IMR-90 (cell line): ENCODE results near the gene POLD4. TPM values are rescaled to one million over a fixed set of nuclear protein-coding genes. Genes with fewer than 3 reads are reported as not detected.

Experiments
- ATAC-seq: fragments of 200-7000 bp; cut with Tn5 transposase; 2 replicates; pipeline ENCODE4 v1.9.1; 2020; ENCODE audit warnings: low read depth, mild to moderate bottlenecking, moderate library complexity
- BruUV-seq: library from RNA; stranded (reverse); fragments of 400-500 nt; replicated peaks from 2 replicates; lab custom pipeline; 2021; lab: Mats Ljungman, UMichigan
- CTCF ChIA-PET: fragments of 300-600 bp; formaldehyde crosslinking; extraction: SDS; loops from one replicate; lab custom pipeline; 2021; ENCODE audit warnings: antibody characterized with exemption; lab: Yijun Ruan, JAX
- POLR2A ChIA-PET: fragments of 300-600 bp; sonication (Branson Sonifier 250); formaldehyde crosslinking; loops from one replicate; lab custom pipeline; 2022; ENCODE audit warnings: antibody characterized with exemption; ENCODE audit not compliant: unreplicated experiment; lab: Charles Lee
- DNase-seq: peaks from one replicate; pipeline ENCODE4 v3.0.0; 2013
- H2AFZ ChIP-seq: replicated peaks from 2 replicates; pipeline ENCODE3; 2013; ENCODE audit warnings: low read length, mild to moderate bottlenecking; ENCODE audit not compliant: poor library complexity
- H2AK5ac ChIP-seq: 2 replicates; pipeline ENCODE4 v1.6.1; 2013; ENCODE audit warnings: low read depth, low read length, inconsistent platforms
- H2AK9ac ChIP-seq: replicated peaks from 2 replicates; pipeline ENCODE3; 2013; ENCODE audit warnings: mild to moderate bottlenecking, low read depth, low read length, moderate library complexity; ENCODE audit not compliant: poor library complexity
- H2BK120ac ChIP-seq: 2 replicates; pipeline ENCODE4 v1.6.1; 2013; ENCODE audit warnings: low read depth, low read length, inconsistent platforms
- H2BK15ac ChIP-seq: 3 replicates; pipeline ENCODE4 v1.6.1; 2013; ENCODE audit warnings: low read depth, low read length, inconsistent platforms
- H2BK20ac ChIP-seq: 2 replicates; pipeline ENCODE4 v1.6.1; 2013; ENCODE audit warnings: low read depth, mild to moderate bottlenecking, inconsistent platforms, low read length, moderate library complexity
- H2BK5ac ChIP-seq: 2 replicates; pipeline ENCODE4 v1.6.1; 2013; ENCODE audit warnings: mild to moderate bottlenecking, low read depth, low read length, inconsistent platforms; ENCODE audit not compliant: poor library complexity, severe bottlenecking
- H3K14ac ChIP-seq: replicated peaks from 2 replicates; pipeline ENCODE4 v1.6.1; 2013; ENCODE audit warnings: low read depth, low read length, inconsistent platforms
- H3K18ac ChIP-seq: 2 replicates; pipeline ENCODE4 v1.6.1; 2013; ENCODE audit warnings: low read depth, low read length, control low read depth
- H3K23ac ChIP-seq: 2 replicates; pipeline ENCODE4 v1.6.1; 2013; ENCODE audit warnings: low read depth, low read length, inconsistent platforms
- H3K27ac ChIP-seq: 2 replicates; pipeline ENCODE4 v1.5.1; 2013; ENCODE audit warnings: mild to moderate bottlenecking, control low read depth, low read length; ENCODE audit not compliant: insufficient read depth
- H3K27me3 ChIP-seq: 2 replicates; pipeline ENCODE4 v1.6.1; 2013; ENCODE audit warnings: low read length; ENCODE audit not compliant: control insufficient read depth, insufficient read depth
- H3K36me3 ChIP-seq: 2 replicates; pipeline ENCODE4 v1.6.1; 2013; ENCODE audit warnings: low read length, mixed read lengths; ENCODE audit not compliant: control insufficient read depth, insufficient read depth
- H3K4ac ChIP-seq: 2 replicates; pipeline ENCODE4 v1.6.1; 2013; ENCODE audit warnings: low read depth, low read length, inconsistent platforms
- H3K4me1 ChIP-seq: 2 replicates; pipeline ENCODE4 v1.6.1; 2013; ENCODE audit warnings: low read length, mixed read lengths; ENCODE audit not compliant: control insufficient read depth, insufficient read depth
- H3K4me2 ChIP-seq: 2 replicates; pipeline ENCODE4 v1.6.1; 2013; ENCODE audit warnings: low read depth, mild to moderate bottlenecking, control low read depth, low read length, moderate library complexity
- H3K4me3 ChIP-seq: 2 replicates; pipeline ENCODE4 v1.5.1; 2013; ENCODE audit warnings: low read depth, mild to moderate bottlenecking, control low read depth, low read length, moderate library complexity; ENCODE audit not compliant: insufficient read depth
- H3K56ac ChIP-seq: 2 replicates; pipeline ENCODE4 v1.6.1; 2013; ENCODE audit warnings: low read length, inconsistent platforms; ENCODE audit not compliant: insufficient read depth; ENCODE audit errors: extremely low read depth
- H3K79me1 ChIP-seq, 2 experiments: 2 replicates each; pipeline ENCODE4 v1.6.1; 2013; ENCODE audit warnings: low read length in 2 of 2, inconsistent platforms in 1 of 2, low read depth in 1 of 2
- H3K9ac ChIP-seq: 2 replicates; pipeline ENCODE4 v1.6.1; 2013; ENCODE audit warnings: low read depth, low read length, control low read depth
- H3K9me1 ChIP-seq: 2 replicates; pipeline ENCODE4 v1.6.1; 2013; ENCODE audit warnings: low read length, inconsistent platforms; ENCODE audit not compliant: insufficient read depth
- H3K9me3 ChIP-seq: 2 replicates; pipeline ENCODE4 v1.6.1; 2013; ENCODE audit warnings: low read length; ENCODE audit not compliant: control insufficient read depth, insufficient read depth
- H4K20me1 ChIP-seq: 2 replicates; pipeline ENCODE4 v1.6.1; 2013; ENCODE audit warnings: low read length, inconsistent platforms; ENCODE audit not compliant: insufficient read depth
- H4K5ac ChIP-seq: 2 replicates; pipeline ENCODE4 v1.6.1; 2013; ENCODE audit warnings: mild to moderate bottlenecking, low read depth, low read length, control low read depth
- H4K8ac ChIP-seq, 2 experiments: 2 replicates each; pipeline ENCODE4 v1.6.1; 2013; ENCODE audit warnings: low read depth in 2 of 2, low read length in 2 of 2, control low read depth in 1 of 2, inconsistent platforms in 1 of 2
- H4K91ac ChIP-seq: 2 replicates; pipeline ENCODE4 v1.6.1; 2013; ENCODE audit warnings: low read depth, low read length, inconsistent platforms; ENCODE audit not compliant: insufficient read depth
- BHLHE40 ChIP-seq: fragments of 150-350 bp; IDR thresholded peaks from 2 replicates; pipeline ENCODE4 v1.6.1; 2016; ENCODE audit warnings: mild to moderate bottlenecking, low read depth, low read length
- CEBPB ChIP-seq: IDR thresholded peaks from 2 replicates; pipeline ENCODE4 v1.6.1; 2012; ENCODE audit warnings: low read depth, low read length, improper control_type of control experiment
- CHD1 ChIP-seq: IDR thresholded peaks from 2 replicates; pipeline ENCODE4 v1.6.1; 2012; ENCODE audit warnings: low read depth, low read length, improper control_type of control experiment
- CTCF ChIP-seq: conservative IDR thresholded peaks from 2 replicates; pipeline ENCODE4 v1.5.1; 2012; ENCODE audit warnings: mild to moderate bottlenecking, low read depth, low read length, improper control_type of control experiment
- ELK1 ChIP-seq: fragments of 150-350 bp; IDR thresholded peaks from 2 replicates; pipeline ENCODE4 v1.6.1; 2016; ENCODE audit warnings: low read depth, mild to moderate bottlenecking, low read length, moderate library complexity, borderline replicate concordance
- FOS ChIP-seq: fragments of 150-350 bp; IDR thresholded peaks from 2 replicates; pipeline ENCODE4 v1.6.1; 2016; ENCODE audit warnings: low read depth, low read length
- MAZ ChIP-seq: IDR thresholded peaks from 2 replicates; pipeline ENCODE4 v1.6.1; 2012; ENCODE audit warnings: low read depth, mild to moderate bottlenecking, low read length, improper control_type of control experiment, moderate library complexity, borderline replicate concordance
- NFE2L2 ChIP-seq: fragments of 150-350 bp; IDR thresholded peaks from 2 replicates; pipeline ENCODE4 v1.6.1; 2016; ENCODE audit warnings: low read depth, mild to moderate bottlenecking, low read length
- POLR2A ChIP-seq: IDR thresholded peaks from 2 replicates; pipeline ENCODE4 v1.6.1; 2012; ENCODE audit warnings: mild to moderate bottlenecking, low read depth, low read length
- SMC3 ChIP-seq: fragments of 150-350 bp; IDR thresholded peaks from 2 replicates; pipeline ENCODE4 v1.6.1; 2016; ENCODE audit warnings: low read depth, mild to moderate bottlenecking, antibody characterized with exemption, low read length, moderate library complexity
- USF2 ChIP-seq: fragments of 150-350 bp; IDR thresholded peaks from 2 replicates; pipeline ENCODE4 v1.6.1; 2017; ENCODE audit warnings: mild to moderate bottlenecking, antibody characterized with exemption, low read length, low read depth
- WGBS, 2 experiments: methylation state at CpG; one replicate each; pipeline versions ENCODE4 v1.1.5 to v1.1.7; 2013; ENCODE audit warnings: missing lambda C conversion rate in 2 of 2; ENCODE audit not compliant: insufficient read length in 1 of 2; ENCODE audit errors: extremely low coverage in 2 of 2; 5-methylcytosine and 5-hydroxymethylcytosine counted together
- dilution Hi-C: fragments of 300-500 bp; cut with HindIII; formaldehyde crosslinking; loops from one replicate; pipeline ENCODE4 v1.14.3; 2018; ENCODE audit warnings: low sequenced_read_pairs; ENCODE audit not compliant: unreplicated experiment
- in situ Hi-C: fragments of 300-500 bp; cut with MboI; formaldehyde crosslinking; loops from 3 replicates; pipeline ENCODE4 v1.14.3; 2019; ENCODE audit warnings: low sequenced_read_pairs, inconsistent platforms, mixed read lengths
- intact Hi-C: fragments of 100-400 bp; cut with micrococcal nuclease; formaldehyde crosslinking; loops from 2 replicates; pipeline ENCODE4 v1.10.0; 2022
- polyA plus RNA-seq, 3 experiments: library from polyadenylated mRNA; depleted of rRNA; stranded (reverse); fragments of >200 nt; gene quantifications; 2 replicates each; pipeline ENCODE4 v1.2.3, GENCODE V29; 2012; ENCODE audit warnings: low replicate concordance in 1 of 3
- total RNA-seq: library from RNA; depleted of rRNA; stranded (reverse); fragments of >200 nt; gene quantifications from 2 replicates; pipeline ENCODE4 v1.2.3, GENCODE V29; 2012

The POLD4 gene
- total and polyA plus RNA-seq, 2 of the 4 experiments (the other 2 are of a cell fraction): 46.4 to 133 TPM

GRCh38 chr11:67401495-67402191 lies 48.3 kb upstream of the POLD4 start, which contains the start of gene PPP1CA (continued):
- no peak for TF ChIP-seq CHD1
- TF ChIP-seq POLR2A: peak; percentile 85
- peak; percentile 65; the same call in 1 of the 2 replicates for TF ChIP-seq MAZ

- H3K23ac ChIP-seq: peak overlapping the region; percentile 86; the same call in 1 of the 2 replicates
- H3K9me3 ChIP-seq: no peaks in the 10 kb centered on the region
- no peak overlapping the region for H2BK15ac ChIP-seq
- peak overlapping the region; percentile 72 for H4K91ac ChIP-seq
- peak overlapping the region; percentile 66 for H2AK5ac ChIP-seq
- dilution Hi-C loops (no loop called here), intact Hi-C loops (loop anchor here (2.0 kb wide), 1 partner anchor 108 kb away; the partner anchor contains the start of gene CDK2AP2), in situ Hi-C loops (no loop called here)
- H2AFZ ChIP-seq: peak overlapping the region; percentile 93
- H3K4ac ChIP-seq: peak overlapping the region; percentile 76
- peak; percentile 1 for ATAC-seq
- peaks cover 40% of the 10 kb centered on the region for H3K36me3 ChIP-seq
- H3K9me1 ChIP-seq: no peaks in the 10 kb centered on the region
- POLR2A ChIA-PET: interaction anchor here (0.5 to 1.2 kb wide), 3 partner anchors 43 to 84 kb away, joined by 3 to 7 read pairs (median 4); partner anchors contain the start of gene TMEM134
- peak overlapping the region; percentile 42 for H3K56ac ChIP-seq
- peak overlapping the region; percentile 72 for H3K4me3 ChIP-seq
- peak overlapping the region; percentile 87 for H3K27ac ChIP-seq
- CTCF ChIA-PET: interaction anchor here (0.7 to 1.5 kb wide), 3 partner anchors 14 to 72 kb away, joined by 3 to 7 read pairs (median 5); no protein-coding TSS in a partner anchor
- H4K5ac ChIP-seq: peak overlapping the region; percentile 26; the same call in 1 of the 2 replicates
- H3K9ac ChIP-seq: peak overlapping the region; percentile 84
- H2AK9ac ChIP-seq: peak overlapping the region; percentile 99
- no TSS peak for BruUV-seq
- H3K27me3 ChIP-seq: no peaks in the 10 kb centered on the region
- H3K18ac ChIP-seq: peak overlapping the region; percentile 7; the same call in 1 of the 2 replicates
- peaks cover 13% of the 10 kb centered on the region for H3K4me1 ChIP-seq
- H2BK5ac ChIP-seq: peak overlapping the region; percentile 78
- peaks cover 30% of the 10 kb centered on the region for H4K20me1 ChIP-seq
- no peak overlapping the region for H2BK120ac ChIP-seq
- H3K14ac ChIP-seq: peak overlapping the region; percentile 89
- H4K8ac ChIP-seq: peak overlapping the region; percentile 81 to 86; a peak in 2 of 4 replicates
- H3K4me2 ChIP-seq: peak overlapping the region; percentile 98
- 8% methylated on average over 17 of the region's 27 CpGs; no CpG with 5 or more reads in 1 of the 2 experiments for WGBS, 2 experiments
- peaks cover 17 to 35% of the 10 kb centered on the region in 2 experiments; a peak in 3 of 4 replicates for H3K79me1 ChIP-seq
- DNase-seq: no peak
- H2BK20ac ChIP-seq: no peak overlapping the region
- no peak for TF ChIP-seq NFE2L2
- no peak for TF ChIP-seq CTCF
- no peak for TF ChIP-seq USF2
- no peak for TF ChIP-seq MAZ
- no peak for TF ChIP-seq BHLHE40
- TF ChIP-seq ELK1: no peak
- TF ChIP-seq FOS: no peak
- no peak for TF ChIP-seq CEBPB
- TF ChIP-seq SMC3: no peak
Observed at GRCh38 chr11:67400942-67401494, 47.7 kb upstream of the POLD4 start.
